ENCODE results near the gene RAET1G.

RAET1G gene

DNA sequence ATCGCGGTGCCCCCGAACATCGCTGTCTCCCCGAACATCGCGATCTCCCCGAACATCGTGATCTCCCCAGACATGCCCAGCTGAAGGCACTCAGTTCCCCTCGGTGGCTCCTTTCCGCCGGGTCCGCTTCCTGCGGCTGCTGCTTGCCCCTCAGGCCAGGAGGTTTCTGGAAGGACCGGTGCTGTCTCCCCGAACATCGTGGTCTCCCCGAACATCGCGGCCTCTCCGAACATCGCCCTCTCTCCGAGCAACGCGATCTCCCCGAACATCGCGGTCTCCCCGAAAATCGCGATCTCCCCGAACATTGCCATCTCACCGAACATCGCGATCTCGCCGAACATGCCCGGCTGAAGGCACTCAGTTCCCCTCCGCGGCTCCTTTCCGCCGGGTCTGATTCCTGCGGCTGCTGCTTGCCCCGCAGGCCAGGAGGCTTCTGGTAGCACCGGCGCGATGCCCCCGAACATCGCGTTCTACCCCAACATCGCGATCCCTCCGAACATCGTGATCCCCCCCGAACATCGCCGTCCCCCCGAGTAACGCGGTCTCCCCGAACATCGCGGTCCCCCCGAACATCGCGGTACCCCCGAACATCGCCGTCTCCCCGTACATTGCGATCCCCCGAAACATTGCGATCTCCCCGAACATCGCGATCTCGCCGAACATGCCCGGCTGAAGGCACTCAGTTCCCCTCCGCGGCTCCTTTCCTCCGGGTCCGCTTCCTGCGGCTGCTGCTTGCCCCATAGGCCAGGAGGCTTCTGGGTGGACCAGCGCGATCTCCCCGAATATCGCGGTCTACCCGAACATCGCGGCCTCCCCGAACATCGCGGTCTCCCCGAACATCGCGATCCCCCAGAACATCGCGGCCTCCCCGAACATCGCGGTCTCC, 41.6 kb upstream of the RAET1G start:
- Histone ChIP-seq H3K36me3 (replicated peaks; ENCODE audit: insufficient read depth, low read length) (no peaks in the 10 kb centered on the region), H3K4me1 (ENCODE audit: low read length) (no peaks in the 10 kb centered on the region), H3K9me2 (replicated peaks; ENCODE audit: insufficient read depth, low read length) (no peaks in the 10 kb centered on the region), H3K4me2 (ENCODE audit: low read depth, low read length) (peak overlapping the region; percentile 73), H2AFZ (ENCODE audit: low read length) (no peak overlapping the region), H3K27ac (ENCODE audit: low read length) (no peak overlapping the region), H3K9me3 (replicated peaks; ENCODE audit: insufficient read depth, low read length) (no peaks in the 10 kb centered on the region), H3K4me3 (ENCODE audit: low read length) (peak overlapping the region; percentile 57), H3K27me3 (replicated peaks; ENCODE audit: insufficient read depth, low read length) (peaks cover 40% of the 10 kb centered on the region), H3F3A (ENCODE audit: insufficient read depth, low read length) (no peaks in the 10 kb centered on the region), H3K79me2 (ENCODE audit: low read length) (no peaks in the 10 kb centered on the region), H4K20me1 (ENCODE audit: insufficient read depth, low read length) (no peaks in the 10 kb centered on the region), H3K9ac (ENCODE audit: low read length) (no peak overlapping the region)
- TF ChIP-seq, protein P1, sequence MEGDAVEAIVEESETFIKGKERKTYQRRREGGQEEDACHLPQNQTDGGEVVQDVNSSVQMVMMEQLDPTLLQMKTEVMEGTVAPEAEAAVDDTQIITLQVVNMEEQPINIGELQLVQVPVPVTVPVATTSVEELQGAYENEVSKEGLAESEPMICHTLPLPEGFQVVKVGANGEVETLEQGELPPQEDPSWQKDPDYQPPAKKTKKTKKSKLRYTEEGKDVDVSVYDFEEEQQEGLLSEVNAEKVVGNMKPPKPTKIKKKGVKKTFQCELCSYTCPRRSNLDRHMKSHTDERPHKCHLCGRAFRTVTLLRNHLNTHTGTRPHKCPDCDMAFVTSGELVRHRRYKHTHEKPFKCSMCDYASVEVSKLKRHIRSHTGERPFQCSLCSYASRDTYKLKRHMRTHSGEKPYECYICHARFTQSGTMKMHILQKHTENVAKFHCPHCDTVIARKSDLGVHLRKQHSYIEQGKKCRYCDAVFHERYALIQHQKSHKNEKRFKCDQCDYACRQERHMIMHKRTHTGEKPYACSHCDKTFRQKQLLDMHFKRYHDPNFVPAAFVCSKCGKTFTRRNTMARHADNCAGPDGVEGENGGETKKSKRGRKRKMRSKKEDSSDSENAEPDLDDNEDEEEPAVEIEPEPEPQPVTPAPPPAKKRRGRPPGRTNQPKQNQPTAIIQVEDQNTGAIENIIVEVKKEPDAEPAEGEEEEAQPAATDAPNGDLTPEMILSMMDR (IDR thresholded peaks at IDR 0.05; ENCODE audit: low read length) = no peak
- TF ChIP-seq EZH2phosphoT487 (IDR thresholded peaks at IDR 0.05; ENCODE audit: low read length) = 0 out of 2 replicates have a peak, but pooled peaks have one; percentile 68
- TF ChIP-seq EZH2 (optimal IDR thresholded peaks at IDR 0.05; ENCODE audit: low read depth, low read length) = no peak
- no peak for DNase-seq

DNA sequence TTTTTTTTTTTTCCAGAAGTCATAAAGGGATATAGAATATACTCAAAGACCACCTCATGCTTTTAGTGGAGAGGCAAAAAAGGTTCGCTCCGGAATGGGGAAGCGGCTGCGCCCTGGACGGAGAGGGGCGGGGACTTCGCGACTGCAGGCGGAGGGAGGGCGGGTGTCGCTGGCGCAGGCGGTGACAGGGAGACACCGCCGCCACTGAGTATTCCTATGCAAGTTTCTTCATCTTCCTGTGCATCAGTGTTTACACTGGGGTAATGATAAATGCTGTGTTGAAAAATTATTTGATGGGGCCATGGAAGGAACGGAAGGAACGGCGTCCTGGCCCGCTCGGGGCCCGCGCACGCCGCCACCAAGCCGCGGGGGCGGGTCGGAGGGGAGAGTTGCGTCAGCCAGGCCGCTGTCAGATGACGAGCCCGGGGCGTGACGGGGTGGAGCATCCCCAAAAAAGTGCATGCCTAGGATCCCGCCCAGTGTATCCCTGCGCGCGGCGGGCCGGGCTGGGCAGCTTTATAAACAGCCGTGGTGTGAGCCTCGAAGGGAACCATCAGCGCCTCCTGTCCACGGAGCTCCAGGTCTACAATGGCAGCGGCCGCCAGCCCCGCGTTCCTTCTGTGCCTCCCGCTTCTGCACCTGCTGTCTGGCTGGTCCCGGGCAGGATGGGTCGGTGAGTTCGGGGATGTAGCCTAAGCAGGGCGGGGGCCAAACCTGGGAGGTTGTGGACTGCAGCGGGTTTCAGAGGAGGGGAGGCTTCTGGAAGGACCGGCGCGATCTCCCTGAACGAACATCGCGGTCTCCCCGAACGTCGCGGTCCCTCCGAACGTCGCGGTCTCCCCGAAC, 40.8 kb upstream of the RAET1G start, which contains the start of gene ULBP1:
TSS of gene ULBP1 (plus strand) at position 482 of the 846 bp plus-strand sequence. CDS start at position 589, 107 bp downstream.
- Histone ChIP-seq H3K9me3 (replicated peaks; ENCODE audit: insufficient read depth, low read length) (no peaks in the 10 kb centered on the region), H3K4me1 (ENCODE audit: low read length) (no peaks in the 10 kb centered on the region), H2AFZ (ENCODE audit: low read length) (peak within 1 kb of the TSS; percentile 56; the same call in 1 of the 2 replicates), H3K9ac (ENCODE audit: low read length) (peak within 1 kb of the TSS; percentile 28; the same call in 1 of the 2 replicates), H3K27ac (ENCODE audit: low read length) (no peak within 1 kb of the TSS), H3K4me3 (ENCODE audit: low read length) (peak within 1 kb of the TSS; percentile 57), H4K20me1 (ENCODE audit: insufficient read depth, low read length) (no peaks in the 10 kb centered on the region), H3K4me2 (ENCODE audit: low read depth, low read length) (peak within 1 kb of the TSS; percentile 73), H3K27me3 (replicated peaks; ENCODE audit: insufficient read depth, low read length) (peaks cover 40% of the 10 kb centered on the region), H3F3A (ENCODE audit: insufficient read depth, low read length) (no peaks in the 10 kb centered on the region), H3K36me3 (replicated peaks; ENCODE audit: insufficient read depth, low read length) (no peaks in the 10 kb centered on the region), H3K9me2 (replicated peaks; ENCODE audit: insufficient read depth, low read length) (no peaks in the 10 kb centered on the region), H3K79me2 (ENCODE audit: low read length) (no peaks in the 10 kb centered on the region)
- DNase-seq = peak; percentile 27
- TF ChIP-seq, protein P1 (IDR thresholded peaks at IDR 0.05; ENCODE audit: low read length) = peak; percentile 8; the same call in 1 of the 2 replicates
- TF ChIP-seq EZH2 (optimal IDR thresholded peaks at IDR 0.05; ENCODE audit: low read depth, low read length) = no peak

DNA sequence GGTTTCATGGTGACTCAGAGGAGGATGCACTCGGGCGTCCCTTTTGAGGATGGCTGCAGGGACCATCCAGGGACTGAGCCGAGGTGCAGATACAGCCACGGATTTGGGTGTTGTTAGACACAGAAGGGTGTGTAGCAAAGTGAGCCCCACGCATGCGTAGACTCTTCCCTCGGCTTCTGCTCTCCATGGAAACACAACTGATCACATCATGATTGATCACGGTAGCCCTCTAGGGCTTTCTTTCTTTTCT, 40.2 kb upstream of the RAET1G start:
- Histone ChIP-seq H3F3A (ENCODE audit: insufficient read depth, low read length) (no peaks in the 10 kb centered on the region), H3K9me2 (replicated peaks; ENCODE audit: insufficient read depth, low read length) (no peaks in the 10 kb centered on the region), H3K4me1 (ENCODE audit: low read length) (no peaks in the 10 kb centered on the region), H3K79me2 (ENCODE audit: low read length) (no peaks in the 10 kb centered on the region), H3K9me3 (replicated peaks; ENCODE audit: insufficient read depth, low read length) (no peaks in the 10 kb centered on the region), H4K20me1 (ENCODE audit: insufficient read depth, low read length) (no peaks in the 10 kb centered on the region), H3K4me3 (ENCODE audit: low read length) (peak overlapping the region; percentile 57), H3K27ac (ENCODE audit: low read length) (no peak overlapping the region), H3K36me3 (replicated peaks; ENCODE audit: insufficient read depth, low read length) (no peaks in the 10 kb centered on the region), H3K27me3 (replicated peaks; ENCODE audit: insufficient read depth, low read length) (peaks cover 42% of the 10 kb centered on the region), H2AFZ (ENCODE audit: low read length) (peak overlapping the region; percentile 56; the same call in 1 of the 2 replicates), H3K4me2 (ENCODE audit: low read depth, low read length) (peak overlapping the region; percentile 73; the same call in 1 of the 2 replicates), H3K9ac (ENCODE audit: low read length) (no peak overlapping the region; the same call in 1 of the 2 replicates)
- TF ChIP-seq EZH2 (optimal IDR thresholded peaks at IDR 0.05; ENCODE audit: low read depth, low read length) (no peak), EZH2phosphoT487 (IDR thresholded peaks at IDR 0.05; ENCODE audit: low read length) (no peak)
- TF ChIP-seq, protein P1 (IDR thresholded peaks at IDR 0.05; ENCODE audit: low read length) = no peak
- no peak for DNase-seq

All from MM.1S (cell line).